ENCODE data around the gene MBD2.
"Not testable (repeated sequence)": the region's sequence is repeated elsewhere in the genome, so short reads cannot be mapped to it uniquely, and the experiment has no call there.

Gene MBD2

DNA sequence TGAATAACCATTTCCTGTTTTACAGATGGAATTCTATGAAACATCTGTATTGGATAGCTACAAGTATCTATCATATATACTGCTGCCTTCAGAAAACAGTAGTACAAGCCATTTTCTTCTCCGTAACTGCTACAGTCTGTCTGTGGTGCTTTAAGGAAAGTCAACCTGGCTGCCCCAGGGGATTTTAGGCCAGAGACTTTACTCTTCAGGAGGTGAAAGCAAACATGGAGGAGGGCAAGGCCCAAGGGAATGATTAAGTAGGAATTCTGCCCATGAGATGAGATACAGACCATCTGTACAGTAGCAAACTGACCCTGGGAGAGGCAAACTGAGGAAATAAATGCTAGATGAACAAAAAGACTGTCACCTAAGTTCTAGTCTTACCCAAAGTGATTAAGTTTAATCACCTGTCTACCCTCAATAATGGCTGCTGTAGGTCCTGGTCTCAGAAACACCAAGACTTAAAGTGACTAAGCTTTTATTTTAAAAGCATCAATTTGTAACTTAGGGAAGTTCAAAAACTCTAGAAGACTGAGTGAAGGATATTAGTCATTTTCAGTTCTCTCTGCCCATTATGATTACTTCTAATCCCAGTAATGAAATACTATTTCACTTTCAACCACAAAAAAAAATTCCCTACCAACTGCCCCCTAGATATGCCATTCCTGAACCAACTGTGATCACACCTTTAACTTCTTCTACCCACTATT is 14.8 kb downstream of the MBD2 start:
- TF ChIP-seq, protein P1, sequence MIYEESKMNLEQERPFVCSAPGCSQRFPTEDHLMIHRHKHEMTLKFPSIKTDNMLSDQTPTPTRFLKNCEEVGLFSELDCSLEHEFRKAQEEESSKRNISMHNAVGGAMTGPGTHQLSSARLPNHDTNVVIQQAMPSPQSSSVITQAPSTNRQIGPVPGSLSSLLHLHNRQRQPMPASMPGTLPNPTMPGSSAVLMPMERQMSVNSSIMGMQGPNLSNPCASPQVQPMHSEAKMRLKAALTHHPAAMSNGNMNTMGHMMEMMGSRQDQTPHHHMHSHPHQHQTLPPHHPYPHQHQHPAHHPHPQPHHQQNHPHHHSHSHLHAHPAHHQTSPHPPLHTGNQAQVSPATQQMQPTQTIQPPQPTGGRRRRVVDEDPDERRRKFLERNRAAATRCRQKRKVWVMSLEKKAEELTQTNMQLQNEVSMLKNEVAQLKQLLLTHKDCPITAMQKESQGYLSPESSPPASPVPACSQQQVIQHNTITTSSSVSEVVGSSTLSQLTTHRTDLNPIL (CRISPR knock-in tag; IDR thresholded peaks at IDR 0.05; ENCODE audit: low read depth): no peak
- no peak for TF ChIP-seq SNAI2 (CRISPR knock-in tag; IDR thresholded peaks at IDR 0.05)
- no peak for TF ChIP-seq PPARA (CRISPR knock-in tag; IDR thresholded peaks at IDR 0.05; ENCODE audit: borderline replicate concordance)
- no peak for TF ChIP-seq ARNTL (CRISPR knock-in tag; IDR thresholded peaks at IDR 0.05; ENCODE audit: borderline replicate concordance, low read depth)
- no peak for TF ChIP-seq OSR1 (CRISPR knock-in tag; IDR thresholded peaks at IDR 0.05)
- TF ChIP-seq RARB (CRISPR knock-in tag; IDR thresholded peaks at IDR 0.05): no peak
- TF ChIP-seq ZFP30 (CRISPR knock-in tag; IDR thresholded peaks at IDR 0.05): no peak
- TF ChIP-seq, protein P2, sequence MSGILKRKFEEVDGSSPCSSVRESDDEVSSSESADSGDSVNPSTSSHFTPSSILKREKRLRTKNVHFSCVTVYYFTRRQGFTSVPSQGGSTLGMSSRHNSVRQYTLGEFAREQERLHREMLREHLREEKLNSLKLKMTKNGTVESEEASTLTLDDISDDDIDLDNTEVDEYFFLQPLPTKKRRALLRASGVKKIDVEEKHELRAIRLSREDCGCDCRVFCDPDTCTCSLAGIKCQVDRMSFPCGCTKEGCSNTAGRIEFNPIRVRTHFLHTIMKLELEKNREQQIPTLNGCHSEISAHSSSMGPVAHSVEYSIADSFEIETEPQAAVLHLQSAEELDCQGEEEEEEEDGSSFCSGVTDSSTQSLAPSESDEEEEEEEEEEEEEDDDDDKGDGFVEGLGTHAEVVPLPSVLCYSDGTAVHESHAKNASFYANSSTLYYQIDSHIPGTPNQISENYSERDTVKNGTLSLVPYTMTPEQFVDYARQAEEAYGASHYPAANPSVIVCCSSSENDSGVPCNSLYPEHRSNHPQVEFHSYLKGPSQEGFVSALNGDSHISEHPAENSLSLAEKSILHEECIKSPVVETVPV (CRISPR knock-in tag; IDR thresholded peaks at IDR 0.05): no peak
- no peak for TF ChIP-seq ZNF70 (CRISPR knock-in tag; IDR thresholded peaks at IDR 0.05)
- no peak for TF ChIP-seq ISL1 (CRISPR knock-in tag; IDR thresholded peaks at IDR 0.05)
- no peak for TF ChIP-seq BACH2 (CRISPR knock-in tag; IDR thresholded peaks at IDR 0.05; ENCODE audit: borderline replicate concordance)
- no peak for TF ChIP-seq CSDC2 (CRISPR knock-in tag; IDR thresholded peaks at IDR 0.05)
- TF ChIP-seq TCF4 (CRISPR knock-in tag; IDR thresholded peaks at IDR 0.05; ENCODE audit: borderline replicate concordance): no peak
- no peak for TF ChIP-seq ZNF565 (CRISPR knock-in tag; conservative IDR thresholded peaks at IDR 0.05; ENCODE audit: low read depth)
- TF ChIP-seq, protein P3, sequence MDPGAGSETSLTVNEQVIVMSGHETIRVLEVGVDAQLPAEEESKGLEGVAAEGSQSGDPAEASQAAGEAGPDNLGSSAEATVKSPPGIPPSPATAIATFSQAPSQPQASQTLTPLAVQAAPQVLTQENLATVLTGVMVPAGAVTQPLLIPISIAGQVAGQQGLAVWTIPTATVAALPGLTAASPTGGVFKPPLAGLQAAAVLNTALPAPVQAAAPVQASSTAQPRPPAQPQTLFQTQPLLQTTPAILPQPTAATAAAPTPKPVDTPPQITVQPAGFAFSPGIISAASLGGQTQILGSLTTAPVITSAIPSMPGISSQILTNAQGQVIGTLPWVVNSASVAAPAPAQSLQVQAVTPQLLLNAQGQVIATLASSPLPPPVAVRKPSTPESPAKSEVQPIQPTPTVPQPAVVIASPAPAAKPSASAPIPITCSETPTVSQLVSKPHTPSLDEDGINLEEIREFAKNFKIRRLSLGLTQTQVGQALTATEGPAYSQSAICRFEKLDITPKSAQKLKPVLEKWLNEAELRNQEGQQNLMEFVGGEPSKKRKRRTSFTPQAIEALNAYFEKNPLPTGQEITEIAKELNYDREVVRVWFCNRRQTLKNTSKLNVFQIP (CRISPR knock-in tag; IDR thresholded peaks at IDR 0.05; ENCODE audit: borderline replicate concordance, low read depth): no peak
- no peak for TF ChIP-seq ZFP3 (CRISPR knock-in tag; IDR thresholded peaks at IDR 0.05)
- no peak for TF ChIP-seq ZNF8 (CRISPR knock-in tag; IDR thresholded peaks at IDR 0.05)
- TF ChIP-seq, protein P4, sequence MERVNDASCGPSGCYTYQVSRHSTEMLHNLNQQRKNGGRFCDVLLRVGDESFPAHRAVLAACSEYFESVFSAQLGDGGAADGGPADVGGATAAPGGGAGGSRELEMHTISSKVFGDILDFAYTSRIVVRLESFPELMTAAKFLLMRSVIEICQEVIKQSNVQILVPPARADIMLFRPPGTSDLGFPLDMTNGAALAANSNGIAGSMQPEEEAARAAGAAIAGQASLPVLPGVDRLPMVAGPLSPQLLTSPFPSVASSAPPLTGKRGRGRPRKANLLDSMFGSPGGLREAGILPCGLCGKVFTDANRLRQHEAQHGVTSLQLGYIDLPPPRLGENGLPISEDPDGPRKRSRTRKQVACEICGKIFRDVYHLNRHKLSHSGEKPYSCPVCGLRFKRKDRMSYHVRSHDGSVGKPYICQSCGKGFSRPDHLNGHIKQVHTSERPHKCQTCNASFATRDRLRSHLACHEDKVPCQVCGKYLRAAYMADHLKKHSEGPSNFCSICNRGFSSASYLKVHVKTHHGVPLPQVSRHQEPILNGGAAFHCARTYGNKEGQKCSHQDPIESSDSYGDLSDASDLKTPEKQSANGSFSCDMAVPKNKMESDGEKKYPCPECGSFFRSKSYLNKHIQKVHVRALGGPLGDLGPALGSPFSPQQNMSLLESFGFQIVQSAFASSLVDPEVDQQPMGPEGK (CRISPR knock-in tag; IDR thresholded peaks at IDR 0.05; ENCODE audit: borderline replicate concordance): no peak
- ATAC-seq: no peak; the same call in 2 of the 3 replicates

DNA sequence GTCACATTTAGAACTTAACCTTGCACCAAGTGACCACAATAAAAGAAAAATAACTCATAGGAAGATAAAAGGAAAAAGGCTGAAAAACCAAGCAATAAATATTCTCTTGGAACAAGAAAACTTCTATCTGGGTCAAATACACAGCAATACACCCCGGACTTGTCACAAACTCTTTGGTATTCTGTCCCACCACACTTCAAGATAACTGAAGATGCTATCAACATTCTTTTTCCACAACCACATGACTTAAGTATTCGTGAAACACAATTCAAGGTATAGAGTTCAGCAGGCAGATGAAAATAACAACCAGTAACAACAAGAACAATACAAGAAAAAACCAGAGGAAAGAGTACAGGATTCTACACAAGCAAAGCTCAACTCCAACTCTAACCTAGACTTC is 18.0 kb downstream of the MBD2 start:
- TF ChIP-seq, protein P3 (CRISPR knock-in tag; IDR thresholded peaks at IDR 0.05; ENCODE audit: borderline replicate concordance, low read depth): no peak
- TF ChIP-seq CSDC2 (CRISPR knock-in tag; IDR thresholded peaks at IDR 0.05) (no peak), BACH2 (CRISPR knock-in tag; IDR thresholded peaks at IDR 0.05; ENCODE audit: borderline replicate concordance) (no peak), GLIS3 (CRISPR knock-in tag; IDR thresholded peaks at IDR 0.05) (no peak), ZNF8 (CRISPR knock-in tag; IDR thresholded peaks at IDR 0.05) (no peak), ZNF70 (CRISPR knock-in tag; IDR thresholded peaks at IDR 0.05) (no peak)

DNA sequence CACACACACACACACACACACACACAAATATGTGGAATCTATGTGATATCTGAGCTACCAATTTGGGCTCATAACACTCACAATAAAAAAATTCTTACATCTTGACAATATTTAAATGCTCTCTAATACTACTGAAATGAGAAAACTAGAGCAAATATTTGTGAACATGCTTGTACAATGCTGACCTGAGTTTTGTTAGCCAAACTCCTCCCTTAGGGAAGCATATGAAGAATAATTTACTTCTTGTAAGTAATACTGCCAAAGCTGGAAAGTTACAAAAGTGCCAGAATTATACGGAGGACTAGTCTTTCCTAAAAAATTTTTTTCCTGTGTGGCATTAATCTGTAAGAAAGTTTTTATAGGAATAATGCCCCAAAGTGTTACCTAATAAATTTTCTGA is 18.5 kb downstream of the MBD2 start:
- ATAC-seq: no peak
- TF ChIP-seq TCF4 (CRISPR knock-in tag; IDR thresholded peaks at IDR 0.05; ENCODE audit: borderline replicate concordance): no peak
- no peak for TF ChIP-seq PPARA (CRISPR knock-in tag; IDR thresholded peaks at IDR 0.05; ENCODE audit: borderline replicate concordance)
- TF ChIP-seq ZFP30 (CRISPR knock-in tag; IDR thresholded peaks at IDR 0.05): no peak
- no peak for TF ChIP-seq RARB (CRISPR knock-in tag; IDR thresholded peaks at IDR 0.05)
- TF ChIP-seq GLIS3 (CRISPR knock-in tag; IDR thresholded peaks at IDR 0.05): no peak
- no peak for TF ChIP-seq ESRRG (CRISPR knock-in tag; IDR thresholded peaks at IDR 0.05)
- TF ChIP-seq, protein P3 (CRISPR knock-in tag; IDR thresholded peaks at IDR 0.05; ENCODE audit: borderline replicate concordance, low read depth): no peak
- TF ChIP-seq, protein P4 (CRISPR knock-in tag; IDR thresholded peaks at IDR 0.05; ENCODE audit: borderline replicate concordance): no peak
- TF ChIP-seq TOX (CRISPR knock-in tag; IDR thresholded peaks at IDR 0.05; ENCODE audit: borderline replicate concordance): no peak
- TF ChIP-seq, protein P1 (CRISPR knock-in tag; IDR thresholded peaks at IDR 0.05; ENCODE audit: low read depth): no peak
- no peak for TF ChIP-seq SNAI2 (CRISPR knock-in tag; IDR thresholded peaks at IDR 0.05)
- no peak for TF ChIP-seq ZNF8 (CRISPR knock-in tag; IDR thresholded peaks at IDR 0.05)
- TF ChIP-seq ZFP3 (CRISPR knock-in tag; IDR thresholded peaks at IDR 0.05): no peak
- TF ChIP-seq ARNTL (CRISPR knock-in tag; IDR thresholded peaks at IDR 0.05; ENCODE audit: borderline replicate concordance, low read depth): no peak
- no peak for TF ChIP-seq ISL1 (CRISPR knock-in tag; IDR thresholded peaks at IDR 0.05)

More for the DNA sequence above, 18.0 kb downstream of the MBD2 start:
- no peak for ATAC-seq

DNA sequence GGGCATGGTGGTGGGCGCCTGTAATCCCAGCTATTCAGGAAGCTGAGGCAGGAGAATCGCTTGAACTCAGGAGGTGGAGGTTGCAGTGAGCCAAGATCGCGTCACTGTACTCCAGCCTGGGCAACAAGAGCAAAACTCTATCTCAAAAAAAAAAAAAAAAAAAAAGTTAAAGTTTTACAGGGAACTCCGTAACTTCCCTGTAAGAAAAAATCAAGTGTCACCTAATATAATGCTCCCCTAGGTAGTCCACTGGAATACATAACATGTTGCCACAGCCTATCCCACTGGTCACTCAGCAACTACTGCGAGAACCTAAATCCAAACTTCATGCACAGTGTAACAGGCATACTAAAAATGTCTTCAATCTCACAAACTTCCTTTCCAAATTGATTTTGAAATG is 19.0 kb downstream of the MBD2 start:
- not testable (repeated sequence) for ATAC-seq

All from SK-N-SH treated with all-trans-retinoic acid at 6 μM for 48 hours (cell line).